Gastroesophageal sphincter (tissue), 3 donors: ENCODE measurements around the gene PPTC7.

ENCODE experiments used
- EP300 ChIP-seq: sonication (generic); formaldehyde crosslinking; IDR thresholded peaks from one replicate; pipeline ENCODE4 v1.6.1; 2017; ENCODE audit warnings: antibody characterized with exemption, mild to moderate bottlenecking
- POLR2A ChIP-seq, 2 donors: fragments of 450-650 bp; IDR thresholded peaks; one replicate each; pipeline ENCODE4 v1.6.1; 2017; ENCODE audit warnings: antibody characterized with exemption in 2 of 2, mild to moderate bottlenecking in 2 of 2, moderate library complexity in 1 of 2
- POLR2AphosphoS5 ChIP-seq: sonication (generic); formaldehyde crosslinking; IDR thresholded peaks from one replicate; pipeline ENCODE4 v1.6.1; 2017; ENCODE audit warnings: antibody characterized with exemption
- TF ChIP-seq, protein P1 (sequence below), 4 experiments: fragments of 200-600 bp in 2 of 4; fragments of 450-650 bp in 2 of 4; sonication (generic) in 1 of 4; IDR thresholded peaks; one replicate each; pipeline ENCODE4 v1.5.1; 2017 to 2019; ENCODE audit warnings: antibody characterized with exemption in 4 of 4, mild to moderate bottlenecking in 2 of 4, moderate library complexity in 2 of 4

DNA sequence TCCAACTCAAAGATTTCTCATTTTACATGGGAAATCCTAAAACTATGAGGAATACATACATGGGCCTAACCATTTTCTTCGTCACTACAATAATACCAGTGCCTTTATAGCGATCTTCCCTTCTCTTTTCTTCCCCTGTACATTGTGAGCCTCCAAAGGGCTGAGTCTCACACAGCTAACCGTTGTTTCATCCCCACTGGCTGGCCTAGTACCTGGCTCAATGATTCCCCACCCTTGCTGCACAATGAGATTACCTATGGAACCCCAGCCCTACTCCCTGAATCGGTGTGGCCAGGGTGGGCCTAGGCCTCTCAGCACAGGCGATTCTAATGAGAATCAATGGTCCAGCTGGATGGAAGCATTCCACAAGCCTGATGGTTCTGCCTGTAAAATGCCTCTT, 16.1 kb downstream of the PPTC7 start:
- TF ChIP-seq, protein P1, sequence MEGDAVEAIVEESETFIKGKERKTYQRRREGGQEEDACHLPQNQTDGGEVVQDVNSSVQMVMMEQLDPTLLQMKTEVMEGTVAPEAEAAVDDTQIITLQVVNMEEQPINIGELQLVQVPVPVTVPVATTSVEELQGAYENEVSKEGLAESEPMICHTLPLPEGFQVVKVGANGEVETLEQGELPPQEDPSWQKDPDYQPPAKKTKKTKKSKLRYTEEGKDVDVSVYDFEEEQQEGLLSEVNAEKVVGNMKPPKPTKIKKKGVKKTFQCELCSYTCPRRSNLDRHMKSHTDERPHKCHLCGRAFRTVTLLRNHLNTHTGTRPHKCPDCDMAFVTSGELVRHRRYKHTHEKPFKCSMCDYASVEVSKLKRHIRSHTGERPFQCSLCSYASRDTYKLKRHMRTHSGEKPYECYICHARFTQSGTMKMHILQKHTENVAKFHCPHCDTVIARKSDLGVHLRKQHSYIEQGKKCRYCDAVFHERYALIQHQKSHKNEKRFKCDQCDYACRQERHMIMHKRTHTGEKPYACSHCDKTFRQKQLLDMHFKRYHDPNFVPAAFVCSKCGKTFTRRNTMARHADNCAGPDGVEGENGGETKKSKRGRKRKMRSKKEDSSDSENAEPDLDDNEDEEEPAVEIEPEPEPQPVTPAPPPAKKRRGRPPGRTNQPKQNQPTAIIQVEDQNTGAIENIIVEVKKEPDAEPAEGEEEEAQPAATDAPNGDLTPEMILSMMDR (IDR thresholded peaks at IDR 0.05): no peak
- no peak for TF ChIP-seq POLR2A (IDR thresholded peaks at IDR 0.05)
- TF ChIP-seq POLR2AphosphoS5: no peak
- no peak for TF ChIP-seq EP300
